H9 (cell line): ENCODE results near the gene PYROXD2. TPM values are rescaled to one million over a fixed set of nuclear protein-coding genes. Genes with fewer than 3 reads are reported as not detected.

Experiments used
- DNase-seq: peaks from one replicate; pipeline ENCODE4 v3.0.0-alpha.2; 2017
- H2AFZ ChIP-seq: one replicate; pipeline ENCODE4 v1.6.1; 2013; ENCODE audit warnings: mild to moderate bottlenecking, low read length, control low read depth, moderate library complexity
- H2AK5ac ChIP-seq: 2 replicates; pipeline ENCODE4 v1.6.1; 2013; ENCODE audit warnings: low read length, control low read depth, mixed read lengths; ENCODE audit not compliant: insufficient read length
- H2BK120ac ChIP-seq: one replicate; pipeline ENCODE4 v1.6.1; 2013; ENCODE audit warnings: low read depth, mild to moderate bottlenecking, low read length, control low read depth, inconsistent platforms; ENCODE audit not compliant: poor library complexity, severe bottlenecking
- H2BK12ac ChIP-seq: 2 replicates; pipeline ENCODE4 v1.6.1; 2013; ENCODE audit warnings: low read length, control low read depth, mixed read lengths, low read depth; ENCODE audit not compliant: insufficient read length
- H2BK15ac ChIP-seq: 2 replicates; pipeline ENCODE4 v1.6.1; 2013; ENCODE audit warnings: low read depth, low read length, control low read depth
- H2BK20ac ChIP-seq: one replicate; pipeline ENCODE4 v1.6.1; 2013; ENCODE audit warnings: low read depth, mild to moderate bottlenecking, low read length, control low read depth, inconsistent platforms; ENCODE audit not compliant: poor library complexity, severe bottlenecking
- H2BK5ac ChIP-seq: 2 replicates; pipeline ENCODE4 v1.6.1; 2013; ENCODE audit warnings: low read length, control low read depth, mixed read lengths; ENCODE audit not compliant: insufficient read length
- H3K14ac ChIP-seq: 2 replicates; pipeline ENCODE4 v1.6.1; 2013; ENCODE audit warnings: low read length, control low read depth; ENCODE audit not compliant: insufficient read depth
- H3K18ac ChIP-seq: 2 replicates; pipeline ENCODE4 v1.6.1; 2013; ENCODE audit warnings: low read depth, mild to moderate bottlenecking, mixed read lengths, low read length, control low read depth; ENCODE audit not compliant: insufficient read length
- H3K23ac ChIP-seq: 2 replicates; pipeline ENCODE4 v1.6.1; 2013; ENCODE audit warnings: low read length, control low read depth, mixed read lengths, low read depth; ENCODE audit not compliant: insufficient read length
- H3K23me2 ChIP-seq: 2 replicates; pipeline ENCODE4 v1.6.1; 2013; ENCODE audit warnings: low read depth, mild to moderate bottlenecking, mixed read lengths, low read length, control low read depth; ENCODE audit not compliant: insufficient read length, poor library complexity, severe bottlenecking
- H3K27ac ChIP-seq: 2 replicates; pipeline ENCODE4 v1.5.1; 2013; ENCODE audit warnings: low read length, control low read depth, mixed read lengths, low read depth; ENCODE audit not compliant: insufficient read length
- H3K27me3 ChIP-seq: 2 replicates; pipeline ENCODE4 v1.6.1; 2013; ENCODE audit warnings: low read length, control low read depth, inconsistent platforms; ENCODE audit not compliant: insufficient read depth
- H3K4ac ChIP-seq: 2 replicates; pipeline ENCODE4 v1.6.1; 2013; ENCODE audit warnings: low read depth, mild to moderate bottlenecking, control low read depth, inconsistent platforms, low read length, moderate library complexity
- H3K4me1 ChIP-seq: 2 replicates; pipeline ENCODE4 v1.6.1; 2013; ENCODE audit warnings: low read length, control low read depth, inconsistent platforms; ENCODE audit not compliant: insufficient read depth
- H3K4me2 ChIP-seq: 2 replicates; pipeline ENCODE4 v1.6.1; 2013; ENCODE audit warnings: low read length, control low read depth, mixed read lengths; ENCODE audit not compliant: insufficient read length, insufficient read depth
- H3K56ac ChIP-seq: 2 replicates; pipeline ENCODE4 v1.6.1; 2013; ENCODE audit warnings: low read depth, mild to moderate bottlenecking, mixed read lengths, low read length, control low read depth; ENCODE audit not compliant: insufficient read length
- H3K79me1 ChIP-seq: 2 replicates; pipeline ENCODE4 v1.6.1; 2013; ENCODE audit warnings: low read depth, mild to moderate bottlenecking, moderate library complexity, low read length, control low read depth, inconsistent platforms; ENCODE audit not compliant: insufficient read depth, poor library complexity, severe bottlenecking
- H3K79me2 ChIP-seq: 2 replicates; pipeline ENCODE4 v1.6.1; 2013; ENCODE audit warnings: low read length, control low read depth, inconsistent platforms; ENCODE audit not compliant: insufficient read depth
- H3K9ac ChIP-seq: 2 replicates; pipeline ENCODE4 v1.6.1; 2013; ENCODE audit warnings: low read length, control low read depth, mixed read lengths; ENCODE audit not compliant: insufficient read length; ENCODE audit errors: extremely low read depth
- H3K9me3 ChIP-seq: one replicate; pipeline ENCODE4 v1.6.1; 2013; ENCODE audit warnings: low read depth, low read length, inconsistent platforms; ENCODE audit not compliant: control insufficient read depth
- H3T11ph ChIP-seq: one replicate; pipeline ENCODE4 v1.6.1; 2013; ENCODE audit warnings: mild to moderate bottlenecking, low read length, control low read depth, inconsistent platforms
- H4K20me1 ChIP-seq: one replicate; pipeline ENCODE4 v1.6.1; 2013; ENCODE audit not compliant: control insufficient read depth, insufficient read length, insufficient read depth
- H4K5ac ChIP-seq: 2 replicates; pipeline ENCODE4 v1.6.1; 2013; ENCODE audit warnings: low read depth, mild to moderate bottlenecking, mixed read lengths, low read length, control low read depth; ENCODE audit not compliant: insufficient read length
- H4K8ac ChIP-seq: replicated peaks from 2 replicates; pipeline ENCODE4 v1.6.1; 2013; ENCODE audit warnings: low read length, control low read depth, mixed read lengths, low read depth; ENCODE audit not compliant: insufficient read length
- H4K91ac ChIP-seq: 2 replicates; pipeline ENCODE4 v1.6.1; 2013; ENCODE audit warnings: low read depth, mild to moderate bottlenecking, moderate library complexity, mixed read lengths, low read length, control low read depth; ENCODE audit not compliant: insufficient read length
- H3K27ac Mint-ChIP-seq, 3 experiments: 2 replicates in 2 of 3; 3 replicates in 1 of 3; pipeline ENCODE4 v1.8.0; 2020 to 2021; ENCODE audit warnings: mixed read lengths in 3 of 3, mild to moderate bottlenecking in 1 of 3, moderate library complexity in 1 of 3
- H3K27me3 Mint-ChIP-seq: 2 replicates; pipeline ENCODE4 v1.8.0; 2021; ENCODE audit warnings: low read depth, mild to moderate bottlenecking, moderate library complexity, mixed read lengths
- H3K36me3 Mint-ChIP-seq, 3 experiments: 2 replicates in 2 of 3; 3 replicates in 1 of 3; pipeline ENCODE4 v1.8.0; 2020 to 2021; ENCODE audit warnings: low read depth in 3 of 3, mixed read lengths in 3 of 3; ENCODE audit not compliant: insufficient read depth in 1 of 3
- H3K4me1 Mint-ChIP-seq, 2 experiments: 2 replicates each; pipeline ENCODE4 v1.8.0; 2020; ENCODE audit warnings: mixed read lengths in 2 of 2
- H3K4me3 Mint-ChIP-seq, 2 experiments: 2 replicates in 1 of 2; 3 replicates in 1 of 2; pipeline ENCODE4 v1.8.0; 2020 to 2021; ENCODE audit warnings: mild to moderate bottlenecking in 2 of 2, mixed read lengths in 2 of 2, moderate library complexity in 1 of 2
- H3K9me3 Mint-ChIP-seq, 2 experiments: 2 replicates in 1 of 2; 3 replicates in 1 of 2; pipeline ENCODE4 v1.8.0; 2020; ENCODE audit warnings: mild to moderate bottlenecking in 2 of 2, mixed read lengths in 2 of 2, moderate library complexity in 1 of 2
- WGBS: extraction: QIAGEN DNeasy Blood & Tissue Kit; methylation state at CpG from one replicate; pipeline ENCODE4 v1.1.7; 2013; ENCODE audit warnings: missing lambda C conversion rate, low lambda C conversion rate, mixed read lengths; ENCODE audit not compliant: insufficient read length; ENCODE audit errors: extremely low coverage; 5-methylcytosine and 5-hydroxymethylcytosine counted together
- total RNA-seq: library from RNA; stranded (reverse); gene quantifications from 2 replicates; pipeline ENCODE4 v1.2.1, GENCODE V29; 2021
- TF ChIP-seq, protein P1 (sequence below): fragments of 200-600 bp; sonication (generic); conservative IDR thresholded peaks from 3 replicates; pipeline ENCODE4 v1.8.0; 2021; ENCODE audit warnings: antibody characterized with exemption, mild to moderate bottlenecking

The PYROXD2 gene
- total RNA-seq, 1 experiment from 2014 or later: 5.3 TPM

GRCh38 chr10:98438715-98439114 lies 23.7 kb upstream of the PYROXD2 start:
- H3K4me1 ChIP-seq: no peaks in the 10 kb centered on the region
- H2AFZ ChIP-seq: no peak overlapping the region
- H4K20me1 ChIP-seq: no peaks in the 10 kb centered on the region
- no peak overlapping the region for H2BK5ac ChIP-seq
- H3K4me3 Mint-ChIP-seq: no peak overlapping the region
- H3K14ac ChIP-seq: no peak overlapping the region
- H3K9ac ChIP-seq: no peak overlapping the region
- H2BK120ac ChIP-seq: no peak overlapping the region
- no peak for DNase-seq
- WGBS: no CpG with 5 or more reads among the region's 4 CpGs
- no peak overlapping the region for H3K4me2 ChIP-seq
- peaks cover 4 to 14% of the 10 kb centered on the region in 2 experiments for H3K4me1 Mint-ChIP-seq
- no peak overlapping the region for H3K4ac ChIP-seq
- no peaks in the 10 kb centered on the region for H3K9me3 ChIP-seq
- no peak overlapping the region for H3T11ph ChIP-seq
- H2BK20ac ChIP-seq: no peak overlapping the region
- peaks cover 77 to 89% (median 85%) of the 10 kb centered on the region in 3 experiments for H3K36me3 Mint-ChIP-seq
- no peaks in the 10 kb centered on the region for H3K79me2 ChIP-seq
- no peak overlapping the region for H2AK5ac ChIP-seq
- no peaks in the 10 kb centered on the region for H3K27me3 Mint-ChIP-seq
- H3K56ac ChIP-seq: no peak overlapping the region
- 0 out of 7 replicates have a peak overlapping the region, but pooled peaks of 1 of the 3 experiments have one; percentile 55 for H3K27ac Mint-ChIP-seq
- H3K18ac ChIP-seq: no peak overlapping the region
- TF ChIP-seq, protein P1, sequence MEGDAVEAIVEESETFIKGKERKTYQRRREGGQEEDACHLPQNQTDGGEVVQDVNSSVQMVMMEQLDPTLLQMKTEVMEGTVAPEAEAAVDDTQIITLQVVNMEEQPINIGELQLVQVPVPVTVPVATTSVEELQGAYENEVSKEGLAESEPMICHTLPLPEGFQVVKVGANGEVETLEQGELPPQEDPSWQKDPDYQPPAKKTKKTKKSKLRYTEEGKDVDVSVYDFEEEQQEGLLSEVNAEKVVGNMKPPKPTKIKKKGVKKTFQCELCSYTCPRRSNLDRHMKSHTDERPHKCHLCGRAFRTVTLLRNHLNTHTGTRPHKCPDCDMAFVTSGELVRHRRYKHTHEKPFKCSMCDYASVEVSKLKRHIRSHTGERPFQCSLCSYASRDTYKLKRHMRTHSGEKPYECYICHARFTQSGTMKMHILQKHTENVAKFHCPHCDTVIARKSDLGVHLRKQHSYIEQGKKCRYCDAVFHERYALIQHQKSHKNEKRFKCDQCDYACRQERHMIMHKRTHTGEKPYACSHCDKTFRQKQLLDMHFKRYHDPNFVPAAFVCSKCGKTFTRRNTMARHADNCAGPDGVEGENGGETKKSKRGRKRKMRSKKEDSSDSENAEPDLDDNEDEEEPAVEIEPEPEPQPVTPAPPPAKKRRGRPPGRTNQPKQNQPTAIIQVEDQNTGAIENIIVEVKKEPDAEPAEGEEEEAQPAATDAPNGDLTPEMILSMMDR: no peak
- no peak overlapping the region for H4K5ac ChIP-seq
- peaks cover 17 to 23% of the 10 kb centered on the region in 2 experiments for H3K9me3 Mint-ChIP-seq
- no peaks in the 10 kb centered on the region for H3K79me1 ChIP-seq
- H4K8ac ChIP-seq: no peak overlapping the region
- no peak overlapping the region for H2BK12ac ChIP-seq
- no peaks in the 10 kb centered on the region for H3K27me3 ChIP-seq
- no peaks in the 10 kb centered on the region for H3K23me2 ChIP-seq
- H2BK15ac ChIP-seq: no peak overlapping the region
- H3K27ac ChIP-seq: no peak overlapping the region
- H4K91ac ChIP-seq: no peak overlapping the region
- no peak overlapping the region for H3K23ac ChIP-seq
